Measurements from ENCODE around the gene MYL6.
"Not testable (repeated sequence)": the region's sequence is repeated elsewhere in the genome, so short reads cannot be mapped to it uniquely, and the experiment has no call there.

The MYL6 gene

GRCh38 chr12:56188131-56188777 is 30.1 kb downstream of the MYL6 start:
- H3K27ac Mint-ChIP-seq = peak overlapping the region; percentile 74
- peaks cover 42% of the 10 kb centered on the region for H3K4me1 Mint-ChIP-seq (ENCODE audit: low read depth)
- H3K9me3 Mint-ChIP-seq = no peaks in the 10 kb centered on the region
- peak overlapping the region; percentile 92 for H3K4me3 Mint-ChIP-seq
- peaks cover 27% of the 10 kb centered on the region for H3K36me3 Mint-ChIP-seq (ENCODE audit: low read depth)
- no peaks in the 10 kb centered on the region for H3K27me3 Mint-ChIP-seq (ENCODE audit: low read depth)

- peak overlapping the region; percentile 92 for H3K4me3 Mint-ChIP-seq
- H3K27ac Mint-ChIP-seq = peak overlapping the region; percentile 74
- peaks cover 46% of the 10 kb centered on the region for H3K4me1 Mint-ChIP-seq (ENCODE audit: low read depth)
- H3K36me3 Mint-ChIP-seq (ENCODE audit: low read depth) = peaks cover 26% of the 10 kb centered on the region
- H3K27me3 Mint-ChIP-seq (ENCODE audit: low read depth) = no peaks in the 10 kb centered on the region
- no peaks in the 10 kb centered on the region for H3K9me3 Mint-ChIP-seq
Observed at GRCh38 chr12:56188778-56189098, 30.6 kb downstream of the MYL6 start.

DNA sequence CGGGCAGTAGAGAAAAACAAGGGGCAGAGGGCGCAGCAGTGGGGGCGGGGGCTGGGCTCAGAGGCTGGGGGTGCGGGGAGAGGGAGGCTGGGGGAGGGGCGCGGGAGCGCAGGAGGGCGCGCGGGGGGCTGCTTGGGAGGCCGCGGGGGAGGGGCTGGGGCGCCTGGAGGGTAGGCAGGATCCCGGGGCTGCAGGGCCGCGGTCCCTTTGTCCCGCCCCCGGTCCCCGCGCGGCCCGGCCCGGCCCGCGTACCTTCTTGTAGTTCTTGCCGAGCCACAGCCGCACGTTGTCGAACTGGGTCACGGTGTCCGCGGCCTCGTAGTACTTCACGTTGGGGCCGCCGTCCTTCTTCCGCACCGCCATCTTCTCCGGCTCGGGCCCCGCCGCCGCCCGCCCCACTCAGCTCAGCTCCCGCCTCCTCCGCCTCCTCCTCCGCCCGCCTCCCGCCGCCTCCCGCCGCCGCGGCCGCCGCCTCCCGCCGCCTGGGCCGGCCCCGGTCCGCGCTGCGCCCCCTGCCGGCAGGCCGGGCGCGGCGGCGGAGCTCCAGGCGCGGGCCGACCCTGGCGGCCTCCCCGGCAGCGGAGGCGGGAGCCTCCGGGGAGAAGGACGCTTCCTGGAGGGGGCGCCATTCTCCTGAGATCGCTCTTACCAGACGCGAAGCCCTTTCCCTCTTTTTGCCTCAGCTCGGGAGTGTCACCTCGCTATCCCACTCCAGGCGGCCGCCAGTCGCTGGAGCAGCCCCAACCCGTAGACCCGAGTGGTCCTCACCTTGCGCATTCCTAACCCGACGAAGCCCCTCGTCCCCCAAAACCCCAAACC is 31.1 kb downstream of the MYL6 start, which contains the start of gene SMARCC2:
Gene SMARCC2, minus strand, starts transcription at position 385 of the 819 bp plus-strand sequence. Its CDS starts 22 bp downstream, at position 363.
- Mint-ChIP-seq H3K36me3 (ENCODE audit: low read depth) (peaks cover 21% of the 10 kb centered on the region), H3K9me3 (no peaks in the 10 kb centered on the region), H3K27ac (peak within 1 kb of the TSS; percentile 99), H3K4me3 (peak within 1 kb of the TSS; percentile 98), H3K4me1 (ENCODE audit: low read depth) (peaks cover 46% of the 10 kb centered on the region), H3K27me3 (ENCODE audit: low read depth) (no peaks in the 10 kb centered on the region)

DNA sequence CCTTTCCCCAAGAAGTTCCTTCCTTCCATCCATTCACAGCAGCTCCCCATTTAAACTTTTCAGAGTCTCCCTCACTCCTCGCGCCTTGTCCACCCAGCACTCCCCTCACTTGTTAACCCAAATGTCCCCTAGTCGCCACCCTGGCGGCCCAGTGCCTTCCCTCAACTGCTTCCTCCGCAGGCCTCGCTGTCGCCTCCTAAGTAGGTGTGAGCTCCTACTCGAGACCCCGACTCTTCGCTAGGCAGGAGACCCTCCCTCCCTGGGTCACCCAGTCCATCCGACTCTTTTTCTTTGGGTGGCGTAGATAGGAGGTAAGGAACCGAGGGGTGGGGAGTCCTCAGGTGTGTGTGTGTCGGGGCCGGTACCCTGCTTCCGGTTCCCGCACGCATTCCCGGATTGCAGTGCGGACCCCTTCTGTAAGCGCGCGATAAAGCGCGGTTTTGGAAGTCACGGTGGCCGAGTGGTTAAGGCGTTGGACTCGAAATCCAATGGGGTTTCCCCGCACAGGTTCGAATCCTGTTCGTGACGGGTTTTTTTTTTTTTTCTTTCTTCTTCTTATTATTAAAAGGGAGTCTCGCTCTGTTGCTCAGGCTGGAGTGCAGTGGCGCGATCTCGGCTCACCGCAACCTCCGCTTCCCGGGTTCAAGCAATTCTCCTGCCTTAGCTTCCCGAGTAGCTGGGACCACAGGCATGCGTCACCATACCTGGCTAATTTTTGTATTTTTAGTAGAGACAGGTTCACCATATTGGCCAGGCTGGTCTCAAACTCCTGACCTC is 31.9 kb downstream of the MYL6 start:
- Mint-ChIP-seq H3K9me3 (no peaks in the 10 kb centered on the region), H3K27me3 (ENCODE audit: low read depth) (no peaks in the 10 kb centered on the region), H3K4me1 (ENCODE audit: low read depth) (peaks cover 46% of the 10 kb centered on the region), H3K27ac (peak overlapping the region; percentile 99), H3K4me3 (peak overlapping the region; percentile 98), H3K36me3 (ENCODE audit: low read depth) (peaks cover 13% of the 10 kb centered on the region)

GRCh38 chr12:56190695-56191155 is 32.6 kb downstream of the MYL6 start:
- Mint-ChIP-seq H3K4me1 (ENCODE audit: low read depth) (peaks cover 45% of the 10 kb centered on the region), H3K27me3 (ENCODE audit: low read depth) (no peaks in the 10 kb centered on the region), H3K27ac (peak overlapping the region; percentile 99), H3K4me3 (peak overlapping the region; percentile 98), H3K36me3 (ENCODE audit: low read depth) (peaks cover 12% of the 10 kb centered on the region), H3K9me3 (no peaks in the 10 kb centered on the region)

GRCh38 chr12:56192582-56192981 is 34.4 kb downstream of the MYL6 start:
- peaks cover 8% of the 10 kb centered on the region for H3K36me3 Mint-ChIP-seq (ENCODE audit: low read depth)
- no peak overlapping the region for H3K4me3 Mint-ChIP-seq
- no peaks in the 10 kb centered on the region for H3K9me3 Mint-ChIP-seq
- peaks cover 35% of the 10 kb centered on the region for H3K4me1 Mint-ChIP-seq (ENCODE audit: low read depth)
- no peak overlapping the region for H3K27ac Mint-ChIP-seq
- no peaks in the 10 kb centered on the region for H3K27me3 Mint-ChIP-seq (ENCODE audit: low read depth)

DNA sequence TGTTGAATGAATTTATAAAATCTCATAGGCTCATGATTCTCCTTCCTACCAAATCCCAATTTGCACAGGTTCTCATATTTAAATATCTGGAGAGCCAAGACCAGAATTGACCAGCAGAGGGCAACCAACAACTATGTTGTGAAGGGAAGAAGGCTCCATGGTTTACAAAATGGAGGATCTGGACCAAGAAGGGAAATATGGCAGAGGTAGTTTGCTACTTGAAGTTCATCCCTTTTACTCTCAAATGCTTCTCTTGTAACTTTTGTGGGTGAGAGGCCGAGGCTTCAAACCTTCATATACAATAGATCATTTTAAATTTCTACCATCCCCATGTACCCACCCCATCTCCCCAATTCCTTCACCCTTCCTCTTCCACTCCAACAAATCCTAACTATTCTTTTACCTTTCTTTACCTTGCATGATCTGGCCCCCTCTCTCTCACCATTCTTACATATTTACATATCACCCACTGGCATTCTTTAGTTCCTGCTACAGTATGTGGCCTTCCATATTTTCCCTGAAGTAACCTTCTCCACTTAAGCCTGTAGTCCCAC is 34.9 kb downstream of the MYL6 start:
- no peak overlapping the region for H3K4me3 Mint-ChIP-seq
- H3K27me3 Mint-ChIP-seq (ENCODE audit: low read depth) = no peaks in the 10 kb centered on the region
- H3K36me3 Mint-ChIP-seq (ENCODE audit: low read depth) = peaks cover 8% of the 10 kb centered on the region
- H3K27ac Mint-ChIP-seq = peak overlapping the region; percentile 37
- no peaks in the 10 kb centered on the region for H3K9me3 Mint-ChIP-seq
- H3K4me1 Mint-ChIP-seq (ENCODE audit: low read depth) = peaks cover 29% of the 10 kb centered on the region

GRCh38 chr12:56196818-56197550 is 38.8 kb downstream of the MYL6 start:
- H3K36me3 Mint-ChIP-seq (ENCODE audit: low read depth); H3K27ac Mint-ChIP-seq; H3K9me3 Mint-ChIP-seq; H3K4me3 Mint-ChIP-seq; H3K27me3 Mint-ChIP-seq (ENCODE audit: low read depth): not testable (repeated sequence)
- peaks cover 13% of the 10 kb centered on the region for H3K4me1 Mint-ChIP-seq (ENCODE audit: low read depth)

DNA sequence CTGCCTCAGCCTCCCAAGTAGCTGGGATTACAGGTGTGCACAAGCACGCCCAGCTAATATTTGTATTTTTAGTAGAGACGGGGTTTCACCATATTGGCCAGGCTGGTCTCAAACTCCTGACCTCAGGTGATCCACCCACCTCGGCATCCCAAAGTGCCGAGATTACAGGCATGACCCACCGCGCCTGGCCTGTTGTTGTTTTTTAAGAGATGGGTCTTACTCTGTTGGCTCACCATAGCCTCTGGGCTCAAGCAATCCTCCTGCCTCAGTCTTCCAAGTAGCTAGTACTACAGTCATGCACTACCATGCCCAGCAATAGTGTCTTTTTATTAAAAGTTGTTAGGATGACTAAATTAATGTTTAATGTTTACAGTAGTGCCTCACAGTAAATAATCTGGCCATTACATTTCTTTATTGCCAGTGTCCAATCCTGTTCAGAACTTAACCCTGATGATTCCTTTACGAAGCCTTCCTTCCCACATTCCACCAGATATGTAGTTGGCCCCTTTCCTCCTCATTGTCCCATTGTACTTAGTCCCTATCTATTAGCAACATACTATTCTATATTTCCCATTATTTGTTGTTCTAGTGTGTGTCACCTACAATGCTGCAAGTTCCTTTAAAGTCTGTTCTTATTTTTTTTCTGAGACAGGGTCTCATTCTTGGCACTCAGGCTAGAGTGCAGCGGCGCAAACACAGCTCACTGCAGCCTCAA is 39.9 kb downstream of the MYL6 start:
- Mint-ChIP-seq H3K27ac (no peak overlapping the region), H3K36me3 (ENCODE audit: low read depth) (no peaks in the 10 kb centered on the region), H3K27me3 (ENCODE audit: low read depth) (no peaks in the 10 kb centered on the region), H3K4me1 (ENCODE audit: low read depth) (peaks cover 8% of the 10 kb centered on the region), H3K9me3 (no peaks in the 10 kb centered on the region), H3K4me3 (no peak overlapping the region)

- Mint-ChIP-seq H3K4me3 (no peak overlapping the region), H3K9me3 (no peaks in the 10 kb centered on the region), H3K4me1 (ENCODE audit: low read depth) (peaks cover 3% of the 10 kb centered on the region), H3K36me3 (ENCODE audit: low read depth) (no peaks in the 10 kb centered on the region), H3K27me3 (ENCODE audit: low read depth) (no peaks in the 10 kb centered on the region), H3K27ac (no peak overlapping the region)
Observed at GRCh38 chr12:56198836-56199235, 40.7 kb downstream of the MYL6 start.

DNA sequence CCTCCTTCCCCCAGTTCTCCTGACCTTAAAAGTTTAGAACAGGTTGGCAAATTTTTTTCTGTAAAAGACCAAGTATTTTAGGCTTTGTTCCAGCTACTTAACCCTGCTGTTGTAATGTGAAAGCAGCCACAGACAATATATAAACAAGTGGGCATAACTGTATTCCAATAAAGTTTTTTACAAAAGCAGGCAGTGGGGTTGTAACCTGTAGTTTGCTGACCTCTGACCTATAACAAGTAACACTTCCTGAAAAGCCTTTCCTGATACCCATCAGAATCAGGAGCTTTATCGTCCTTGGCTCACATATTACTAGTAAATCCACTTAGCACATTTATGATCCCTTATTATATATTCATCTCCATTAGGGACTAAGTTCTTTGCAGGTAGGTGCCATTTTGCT is 44.2 kb downstream of the MYL6 start:
- H3K27me3 Mint-ChIP-seq (ENCODE audit: low read depth) = no peaks in the 10 kb centered on the region
- H3K9me3 Mint-ChIP-seq = no peaks in the 10 kb centered on the region
- peaks cover 15% of the 10 kb centered on the region for H3K36me3 Mint-ChIP-seq (ENCODE audit: low read depth)
- H3K4me1 Mint-ChIP-seq (ENCODE audit: low read depth) = peaks cover 3% of the 10 kb centered on the region
- H3K27ac Mint-ChIP-seq = no peak overlapping the region
- no peak overlapping the region for H3K4me3 Mint-ChIP-seq

DNA sequence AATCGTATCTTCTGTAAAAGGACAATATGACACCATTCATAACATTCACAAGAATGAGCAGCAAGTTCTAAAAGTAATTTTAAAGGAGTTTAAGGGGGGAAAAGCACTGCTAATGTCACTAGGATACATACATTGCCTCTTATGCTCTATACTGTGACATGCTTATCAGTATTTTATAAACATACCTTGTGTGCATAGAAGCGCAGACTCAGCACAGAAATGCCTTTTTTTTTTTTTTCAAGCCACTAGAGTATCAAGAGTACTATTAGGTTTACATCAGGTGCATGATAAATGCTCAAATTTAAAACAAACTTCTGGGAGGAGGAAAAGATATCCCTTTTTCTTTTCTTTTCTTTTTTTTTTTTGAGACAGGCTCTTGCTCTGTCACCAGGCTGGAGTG is 44.7 kb downstream of the MYL6 start:
- H3K36me3 Mint-ChIP-seq (ENCODE audit: low read depth) = peaks cover 18% of the 10 kb centered on the region
- H3K27ac Mint-ChIP-seq = no peak overlapping the region
- no peaks in the 10 kb centered on the region for H3K27me3 Mint-ChIP-seq (ENCODE audit: low read depth)
- no peaks in the 10 kb centered on the region for H3K9me3 Mint-ChIP-seq
- H3K4me3 Mint-ChIP-seq = no peak overlapping the region
- peaks cover 3% of the 10 kb centered on the region for H3K4me1 Mint-ChIP-seq (ENCODE audit: low read depth)

- peaks cover 20% of the 10 kb centered on the region for H3K36me3 Mint-ChIP-seq (ENCODE audit: low read depth)
- no peaks in the 10 kb centered on the region for H3K27me3 Mint-ChIP-seq (ENCODE audit: low read depth)
- no peak overlapping the region for H3K27ac Mint-ChIP-seq
- no peak overlapping the region for H3K4me3 Mint-ChIP-seq
- H3K9me3 Mint-ChIP-seq = no peaks in the 10 kb centered on the region
- H3K4me1 Mint-ChIP-seq (ENCODE audit: low read depth) = peaks cover 3% of the 10 kb centered on the region
Observed at GRCh38 chr12:56204275-56204674, 46.1 kb downstream of the MYL6 start.
